ENCODE data around the gene HCN2. TPM values are rescaled to one million over a fixed set of nuclear protein-coding genes. Genes with fewer than 3 reads are reported as not detected.

HCN2 gene
- total and polyA plus RNA-seq, 2 of the 8 experiments (the other 6 are each of a cell fraction or from before 2014, with no cell fraction given) = 1.0 to 4.0 TPM

GRCh38 chr19:594265-594870, 4.7 kb downstream of the HCN2 start:
- POLR2A ChIA-PET (ENCODE audit: partially characterized antibody) = interaction anchor here (0.9 to 1.0 kb wide), 2 partner anchors 10 to 53 kb away, joined by 3 to 6 read pairs; no protein-coding TSS in a partner anchor
- TF ChIP-seq HDAC6 (IDR thresholded peaks at IDR 0.05; ENCODE audit: low read depth, low read length) (no peak), SP1 (IDR thresholded peaks at IDR 0.05; ENCODE audit: low read depth, low read length) (no peak)

More at GRCh38 chr19:594265-594870, 4.7 kb downstream of the HCN2 start:
- H4K8ac ChIP-seq (ENCODE audit: extremely low read depth, insufficient read depth, low read length) = no peak overlapping the region
- H2BK15ac ChIP-seq (ENCODE audit: low read length) = no peak overlapping the region
- no peak overlapping the region for H2BK120ac ChIP-seq (replicated peaks; ENCODE audit: low read depth, low read length)
- H3K18ac ChIP-seq (ENCODE audit: extremely low read depth, low read length) = no peak overlapping the region
- H3K9ac ChIP-seq (replicated peaks in 1 of 4; ENCODE audit: extremely low read depth in 1 of 4, low read depth in 3 of 4, low read length in 3 of 4) = no peak overlapping the region
- DNase-seq (ENCODE audit: low read depth in 1 of 2, low spot score in 2 of 2) (no peak), FAIRE-seq (no peak)
- no peak overlapping the region for H2AFZ ChIP-seq (ENCODE audit: low read length)
- no peak overlapping the region for H3K4ac ChIP-seq (replicated peaks; ENCODE audit: insufficient read length, low read depth, low read length)
- H3K27ac ChIP-seq (ENCODE audit: low read depth, low read length) = no peak overlapping the region
- H3K9me3 ChIP-seq (ENCODE audit: insufficient read depth in 2 of 2, low read depth in 1 of 2, low read length in 1 of 2) = no peaks in the 10 kb centered on the region
- H3K14ac ChIP-seq (ENCODE audit: insufficient read length) = no peak overlapping the region
- CTCF ChIA-PET (ENCODE audit: partially characterized antibody) = interaction anchor here (1.0 to 1.2 kb wide), 3 partner anchors 12 to 61 kb away, joined by 3 read pairs; no protein-coding TSS in a partner anchor
- no peaks in the 10 kb centered on the region for H3K79me2 ChIP-seq (ENCODE audit: control insufficient read depth in 1 of 2, insufficient read depth in 2 of 2, low read length in 2 of 2)
- H2BK20ac ChIP-seq (ENCODE audit: low read length) = no peak overlapping the region
- no peak overlapping the region for H3K4me3 ChIP-seq (ENCODE audit: extremely low read depth in 1 of 4, insufficient read depth in 2 of 4, low read depth in 3 of 4, low read length in 4 of 4)
- no peak overlapping the region for H2BK12ac ChIP-seq (ENCODE audit: low read depth, low read length)
- H4K91ac ChIP-seq (replicated peaks; ENCODE audit: insufficient read length, low read length) = no peak overlapping the region
- no peak overlapping the region for H3K56ac ChIP-seq (replicated peaks; ENCODE audit: insufficient read length, low read depth, low read length)
- H3K27me3 ChIP-seq (replicated peaks in 1 of 4; ENCODE audit: control insufficient read depth in 3 of 4, extremely low read depth in 1 of 4, insufficient read depth in 3 of 4, low read length in 3 of 4) = peaks cover 13 to 27% (median 20%) of the 10 kb centered on the region in 4 experiments
- H2BK5ac ChIP-seq (ENCODE audit: low read depth, low read length) = no peak overlapping the region
- H3K4me2 ChIP-seq (ENCODE audit: insufficient read depth in 1 of 2, low read depth in 2 of 2, low read length in 2 of 2) = no peak overlapping the region
- peaks cover 4 to 9% of the 10 kb centered on the region in 2 experiments for H4K20me1 ChIP-seq (replicated peaks in 1 of 2; ENCODE audit: control insufficient read depth in 1 of 2, insufficient read depth in 2 of 2, low read length in 2 of 2)
- no peak overlapping the region for H3K23ac ChIP-seq (ENCODE audit: insufficient read length)
- WGBS, 2 experiments (ENCODE audit: extremely low coverage in 1 of 2, insufficient coverage in 1 of 2, insufficient read length in 1 of 2, insufficient replicate concordance in 2 of 2, low coverage in 1 of 2, low lambda C conversion rate in 2 of 2, missing lambda C conversion rate in 1 of 2) = 85% methylated on average over 23 of the region's 24 CpGs; no CpG with 5 or more reads in 1 of the 2 experiments
- H3K79me1 ChIP-seq (ENCODE audit: low read depth, low read length) = no peaks in the 10 kb centered on the region
- H3K23me2 ChIP-seq (ENCODE audit: low read depth, low read length) = peaks cover 2% of the 10 kb centered on the region; the same call in 1 of the 2 replicates
- H2AK5ac ChIP-seq (ENCODE audit: low read depth, low read length) = no peak overlapping the region
- H4K5ac ChIP-seq (ENCODE audit: insufficient read length, low read depth, low read length) = no peak overlapping the region
- peaks cover 0 to 4% (median 0%) of the 10 kb centered on the region in 4 experiments; a peak in 1 of 8 replicates for H3K36me3 ChIP-seq (ENCODE audit: control insufficient read depth in 2 of 4, insufficient read depth in 4 of 4, low read length in 3 of 4)
- H3K4me1 ChIP-seq (replicated peaks in 1 of 4; ENCODE audit: control insufficient read depth in 3 of 4, insufficient read depth in 4 of 4, low read length in 3 of 4) = no peaks in the 10 kb centered on the region
